Gastrocnemius medialis (tissue), 4 donors: ENCODE results near the gene FAH. TPM values are rescaled to one million over a fixed set of nuclear protein-coding genes. Genes with fewer than 3 reads are reported as not detected.
A peak's percentile ranks its signal among the peaks of the same experiment; 100 is the strongest.
"Not testable (repeated sequence)": the region's sequence is repeated elsewhere in the genome, so short reads cannot be mapped to it uniquely, and the experiment has no call there.

ENCODE experiments used
- ATAC-seq, 2 donors: fragments of 150-250 bp; one replicate each; pipeline ENCODE4 v1.9.1; 2016
- DNase-seq, 2 donors: peaks; one replicate each; pipeline ENCODE4 v3.0.0-alpha.2; 2019
- H3K27ac ChIP-seq, 4 donors: fragments of 200-600 bp; sonication (generic); 1 replicate in 1 of 4; 2 replicates in 3 of 4; pipeline ENCODE4 v1.5.1; 2016 to 2018; ENCODE audit warnings: mild to moderate bottlenecking in 2 of 4, moderate library complexity in 1 of 4
- H3K27me3 ChIP-seq, 3 donors: fragments of 200-600 bp; sonication (generic) in 2 of 3; 1 replicate in 1 of 3; 2 replicates in 2 of 3; pipeline versions ENCODE4 v1.5.1 to v1.6.0; 2016 to 2019; ENCODE audit warnings: mild to moderate bottlenecking in 1 of 3, moderate library complexity in 1 of 3
- H3K36me3 ChIP-seq, 2 donors: fragments of 200-600 bp; sonication (generic) in 1 of 2; one replicate each; pipeline ENCODE4 v1.5.1; 2017 to 2018
- H3K4me1 ChIP-seq, 2 donors: fragments of 200-600 bp; sonication (generic) in 1 of 2; one replicate each; pipeline ENCODE4 v1.5.1; 2016 to 2017; ENCODE audit warnings: mild to moderate bottlenecking in 2 of 2
- H3K4me3 ChIP-seq, 4 donors: fragments of 200-600 bp; sonication (generic) in 3 of 4; 1 replicate in 1 of 4; 2 replicates in 3 of 4; pipeline ENCODE4 v1.5.1; 2016 to 2019; ENCODE audit warnings: mild to moderate bottlenecking in 2 of 4
- H3K9me3 ChIP-seq, 3 donors: fragments of 200-600 bp; sonication (generic) in 2 of 3; 1 replicate in 1 of 3; 2 replicates in 2 of 3; pipeline ENCODE4 v1.5.1; 2016 to 2019
- CTCF ChIP-seq, 5 experiments: fragments of 450-650 bp in 3 of 5; fragments of 200-600 bp in 2 of 5; sonication (generic) in 2 of 5; IDR thresholded peaks in 4 of 5; conservative IDR thresholded peaks in 1 of 5; 1 replicate in 4 of 5; 2 replicates in 1 of 5; pipeline ENCODE4 v1.5.1; 2016 to 2019; ENCODE audit warnings: antibody characterized with exemption in 5 of 5, mild to moderate bottlenecking in 3 of 5, moderate library complexity in 3 of 5
- POLR2A ChIP-seq, 2 donors: fragments of 450-650 bp; IDR thresholded peaks; one replicate each; pipeline ENCODE4 v1.6.1; 2017; ENCODE audit warnings: antibody characterized with exemption in 2 of 2, mild to moderate bottlenecking in 2 of 2, moderate library complexity in 2 of 2
- in situ Hi-C, 4 donors: fragments of 200-750 bp; cut with MboI; loops; one replicate each; pipeline versions ENCODE4 v1.15.0 to v1.8.0; 2017; ENCODE audit warnings: low sequenced_read_pairs in 4 of 4
- intact Hi-C: fragments of 100-400 bp; cut with DNase I; formaldehyde crosslinking; loops from one replicate; pipeline ENCODE4 v1.15.1; 2023; ENCODE audit warnings: low total_unique reads
- total RNA-seq, 4 donors: library from RNA; depleted of rRNA; stranded (reverse); fragments of >200 nt; gene quantifications; one replicate each; pipeline versions ENCODE4 v1.1.0 to v1.2.3, GENCODE V29; 2016

FAH gene
- total RNA-seq, 4 donors from 2014 or later, result 7.7 to 16.7 (median 12.3) TPM

- TF ChIP-seq POLR2A (IDR thresholded peaks at IDR 0.05), result peak in 1 of 2 donors; percentile 3
- H3K27ac ChIP-seq, H3K4me3 ChIP-seq, H3K27me3 ChIP-seq, ATAC-seq, H3K9me3 ChIP-seq, intact Hi-C loops: not testable (repeated sequence)
- H3K4me1 ChIP-seq, result peaks cover 32% of the 10 kb centered on the region in 2 donors
- peak in 1 of 2 donors; percentile 39 for DNase-seq
- peaks cover 0 to 27% of the 10 kb centered on the region in 2 donors for H3K36me3 ChIP-seq
- in situ Hi-C loops, result loop anchor here in 3 of 4 donors (25.0 kb wide), 2 partner anchors 93 to 243 kb away; partner anchors contain the start of gene ZFAND6 (in 1 of the 3)
These were observed 2.8 kb downstream of the FAH start for GRCh38 chr15:80155378-80156175.

- ATAC-seq (no peak), DNase-seq (no peak)
- in situ Hi-C loops (loop anchor here in 3 of 4 donors (25.0 kb wide), 2 partner anchors 94 to 244 kb away; partner anchors contain the start of gene ZFAND6 (in 1 of the 3)), intact Hi-C loops (no loop called here)
- H3K36me3 ChIP-seq, result peaks cover 0 to 30% of the 10 kb centered on the region in 2 donors
- no peaks in the 10 kb centered on the region for H3K27me3 ChIP-seq
- H3K27ac ChIP-seq, result no peak overlapping the region
- H3K4me1 ChIP-seq, result peaks cover 25 to 26% of the 10 kb centered on the region in 2 donors
- no peak overlapping the region for H3K4me3 ChIP-seq
- TF ChIP-seq POLR2A (IDR thresholded peaks at IDR 0.05) (no peak), CTCF (IDR thresholded peaks at IDR 0.05 in 4 of 5, conservative IDR thresholded peaks at IDR 0.05 in 1 of 5) (no peak)
- H3K9me3 ChIP-seq, result no peaks in the 10 kb centered on the region
These were observed 3.4 kb downstream of the FAH start for GRCh38 chr15:80156176-80156720.

DNA sequence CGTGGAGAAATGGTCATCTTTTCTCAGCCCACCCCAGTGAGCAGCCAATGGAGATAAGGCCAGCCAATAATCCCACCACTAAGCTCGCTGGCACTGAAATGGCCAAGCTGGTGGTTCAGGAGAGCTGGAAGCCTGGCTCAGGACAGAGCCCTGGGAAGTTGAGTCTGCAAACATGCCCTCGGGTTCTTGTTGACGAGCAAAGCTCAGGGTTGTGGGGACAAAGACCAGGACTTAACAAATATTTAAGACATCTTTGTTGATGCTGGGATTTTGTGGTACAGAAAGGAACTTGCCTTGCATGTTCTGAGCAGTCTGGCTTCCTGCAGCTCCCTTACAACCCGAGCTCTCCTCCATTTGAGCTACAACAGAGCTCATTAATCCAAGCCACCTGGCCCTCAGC is 4.4 kb downstream of the FAH start:
- peaks cover 0 to 39% of the 10 kb centered on the region in 2 donors for H3K36me3 ChIP-seq
- no peak overlapping the region for H3K4me3 ChIP-seq
- no peak for ATAC-seq
- no peak for DNase-seq
- TF ChIP-seq POLR2A (IDR thresholded peaks at IDR 0.05), result no peak
- no peak for TF ChIP-seq CTCF (IDR thresholded peaks at IDR 0.05 in 4 of 5, conservative IDR thresholded peaks at IDR 0.05 in 1 of 5)
- H3K27me3 ChIP-seq, result no peaks in the 10 kb centered on the region
- no peak overlapping the region for H3K27ac ChIP-seq
- in situ Hi-C loops, result loop anchor here in 3 of 4 donors (25.0 kb wide), 2 partner anchors 95 to 245 kb away; partner anchors contain the start of gene ZFAND6 (in 1 of the 3)
- no peaks in the 10 kb centered on the region for H3K9me3 ChIP-seq
- H3K4me1 ChIP-seq, result peaks cover 16 to 17% of the 10 kb centered on the region in 2 donors
- intact Hi-C loops, result no loop called here

- in situ Hi-C loops, result loop anchor here in 3 of 4 donors (25.0 kb wide), 2 partner anchors 97 to 247 kb away; partner anchors contain the start of gene ZFAND6 (in 1 of the 3)
- no peak for ATAC-seq
- Histone ChIP-seq H3K36me3 (peaks cover 0 to 54% of the 10 kb centered on the region in 2 donors), H3K4me1 (peaks cover 2 to 4% of the 10 kb centered on the region in 2 donors), H3K9me3 (no peaks in the 10 kb centered on the region), H3K27ac (no peak overlapping the region), H3K27me3 (no peaks in the 10 kb centered on the region), H3K4me3 (no peak overlapping the region)
- TF ChIP-seq POLR2A (IDR thresholded peaks at IDR 0.05) (no peak), CTCF (IDR thresholded peaks at IDR 0.05 in 4 of 5, conservative IDR thresholded peaks at IDR 0.05 in 1 of 5) (no peak)
- no peak for DNase-seq
- intact Hi-C loops, result no loop called here
These were observed 6.5 kb downstream of the FAH start for GRCh38 chr15:80159301-80159700.
